Measurements from ENCODE around the gene ERICH2.

GRCh38 chr2:170822290-170823087 lies 52.3 kb downstream of the ERICH2 start:
- no peak for TF ChIP-seq ZFP3 (CRISPR knock-in tag; IDR thresholded peaks at IDR 0.05)
- TF ChIP-seq ZNF70 (CRISPR knock-in tag; IDR thresholded peaks at IDR 0.05): no peak
- no peak for TF ChIP-seq BACH2 (CRISPR knock-in tag; IDR thresholded peaks at IDR 0.05; ENCODE audit: borderline replicate concordance)
- TF ChIP-seq RARB (CRISPR knock-in tag; IDR thresholded peaks at IDR 0.05): no peak
- no peak for TF ChIP-seq CSRNP3 (CRISPR knock-in tag; IDR thresholded peaks at IDR 0.05)
- no peak for TF ChIP-seq GLIS3 (CRISPR knock-in tag; IDR thresholded peaks at IDR 0.05)
- no peak for TF ChIP-seq PATZ1 (CRISPR knock-in tag; IDR thresholded peaks at IDR 0.05; ENCODE audit: borderline replicate concordance)
- TF ChIP-seq CREB5 (CRISPR knock-in tag; IDR thresholded peaks at IDR 0.05; ENCODE audit: low read depth): no peak
- TF ChIP-seq ISL1 (CRISPR knock-in tag; IDR thresholded peaks at IDR 0.05): no peak
- TF ChIP-seq CSDC2 (CRISPR knock-in tag; IDR thresholded peaks at IDR 0.05): no peak
- no peak for TF ChIP-seq TSHZ2 (CRISPR knock-in tag; IDR thresholded peaks at IDR 0.05)
- no peak for TF ChIP-seq TCF4 (CRISPR knock-in tag; IDR thresholded peaks at IDR 0.05; ENCODE audit: borderline replicate concordance)
- TF ChIP-seq ARNTL (CRISPR knock-in tag; IDR thresholded peaks at IDR 0.05; ENCODE audit: borderline replicate concordance, low read depth): no peak

Measured in SK-N-SH treated with all-trans-retinoic acid at 6 μM for 48 hours (cell line).